Fibroblast of pulmonary artery (primary cell): ENCODE results near the gene RPL31.

Experiments used
- DNase-seq: peaks from one replicate; pipeline ENCODE4 v3.0.0-alpha.2; 2010; ENCODE audit warnings: low read depth
- H3K4me3 ChIP-seq: replicated peaks from 2 replicates; pipeline ENCODE4 v1.5.1; 2011; ENCODE audit warnings: low read depth, mild to moderate bottlenecking, control low read depth, low read length, moderate library complexity
- TF ChIP-seq, protein P1 (sequence below): IDR thresholded peaks from 2 replicates; pipeline ENCODE4 v1.5.1; 2011; ENCODE audit warnings: mild to moderate bottlenecking, control low read depth, low read length, inconsistent platforms; ENCODE audit errors: missing control alignments

RPL31 gene

GRCh38 chr2:101002562-101003277, 631 bp downstream of the RPL31 start:
- peak; percentile 10 for DNase-seq
- TF ChIP-seq, protein P1, sequence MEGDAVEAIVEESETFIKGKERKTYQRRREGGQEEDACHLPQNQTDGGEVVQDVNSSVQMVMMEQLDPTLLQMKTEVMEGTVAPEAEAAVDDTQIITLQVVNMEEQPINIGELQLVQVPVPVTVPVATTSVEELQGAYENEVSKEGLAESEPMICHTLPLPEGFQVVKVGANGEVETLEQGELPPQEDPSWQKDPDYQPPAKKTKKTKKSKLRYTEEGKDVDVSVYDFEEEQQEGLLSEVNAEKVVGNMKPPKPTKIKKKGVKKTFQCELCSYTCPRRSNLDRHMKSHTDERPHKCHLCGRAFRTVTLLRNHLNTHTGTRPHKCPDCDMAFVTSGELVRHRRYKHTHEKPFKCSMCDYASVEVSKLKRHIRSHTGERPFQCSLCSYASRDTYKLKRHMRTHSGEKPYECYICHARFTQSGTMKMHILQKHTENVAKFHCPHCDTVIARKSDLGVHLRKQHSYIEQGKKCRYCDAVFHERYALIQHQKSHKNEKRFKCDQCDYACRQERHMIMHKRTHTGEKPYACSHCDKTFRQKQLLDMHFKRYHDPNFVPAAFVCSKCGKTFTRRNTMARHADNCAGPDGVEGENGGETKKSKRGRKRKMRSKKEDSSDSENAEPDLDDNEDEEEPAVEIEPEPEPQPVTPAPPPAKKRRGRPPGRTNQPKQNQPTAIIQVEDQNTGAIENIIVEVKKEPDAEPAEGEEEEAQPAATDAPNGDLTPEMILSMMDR: no peak

GRCh38 chr2:101003278-101003775, 1.2 kb downstream of the RPL31 start:
- peak; percentile 18 for DNase-seq
- TF ChIP-seq, protein P1: no peak
- H3K4me3 ChIP-seq: peak overlapping the region; percentile 94

More at GRCh38 chr2:101002562-101003277, 631 bp downstream of the RPL31 start:
- H3K4me3 ChIP-seq: peak overlapping the region; percentile 94

GRCh38 chr2:101004620-101005325, 2.7 kb downstream of the RPL31 start:
- no peak for DNase-seq
- peak overlapping the region; percentile 15 for H3K4me3 ChIP-seq

GRCh38 chr2:101006065-101006715, 4.1 kb downstream of the RPL31 start:
- no peak overlapping the region for H3K4me3 ChIP-seq
- no peak for DNase-seq
- TF ChIP-seq, protein P1: no peak

More at GRCh38 chr2:101004620-101005325, 2.7 kb downstream of the RPL31 start:
- TF ChIP-seq, protein P1: no peak

- TF ChIP-seq, protein P1: no peak
- no peak overlapping the region for H3K4me3 ChIP-seq
- DNase-seq: peak; percentile 12
These were observed 5.6 kb downstream of the RPL31 start for GRCh38 chr2:101007415-101008345.

DNA sequence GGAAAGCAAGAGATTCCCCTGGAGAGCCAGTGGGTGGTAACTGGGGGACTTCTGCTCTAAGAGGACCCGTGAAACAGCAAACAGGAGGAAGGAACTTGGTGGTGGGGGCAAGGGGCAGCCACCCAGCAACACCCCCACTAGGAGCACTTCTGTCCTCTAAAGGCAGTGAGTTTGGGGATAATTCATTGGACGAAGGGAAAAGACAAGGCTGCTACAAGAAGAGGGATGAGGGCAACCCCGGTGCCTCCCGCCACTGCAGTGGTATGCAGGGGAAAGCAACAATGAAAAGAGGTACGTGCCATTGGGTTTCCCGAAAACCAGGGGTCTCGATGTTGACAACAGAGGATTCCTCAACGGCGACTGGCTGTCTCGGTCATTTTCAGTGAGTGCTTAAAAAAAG, 9.1 kb downstream of the RPL31 start:
- no peak for DNase-seq

More for the DNA sequence above, 9.1 kb downstream of the RPL31 start:
- TF ChIP-seq, protein P1: no peak
- no peak overlapping the region for H3K4me3 ChIP-seq
